Measurements from ENCODE around the gene PTPN4. TPM values are rescaled to one million over a fixed set of nuclear protein-coding genes. Genes with fewer than 3 reads are reported as not detected.

Gene PTPN4
- total and polyA plus RNA-seq, 2 experiments from 2014 or later = 41.6 to 90.4 TPM

DNA sequence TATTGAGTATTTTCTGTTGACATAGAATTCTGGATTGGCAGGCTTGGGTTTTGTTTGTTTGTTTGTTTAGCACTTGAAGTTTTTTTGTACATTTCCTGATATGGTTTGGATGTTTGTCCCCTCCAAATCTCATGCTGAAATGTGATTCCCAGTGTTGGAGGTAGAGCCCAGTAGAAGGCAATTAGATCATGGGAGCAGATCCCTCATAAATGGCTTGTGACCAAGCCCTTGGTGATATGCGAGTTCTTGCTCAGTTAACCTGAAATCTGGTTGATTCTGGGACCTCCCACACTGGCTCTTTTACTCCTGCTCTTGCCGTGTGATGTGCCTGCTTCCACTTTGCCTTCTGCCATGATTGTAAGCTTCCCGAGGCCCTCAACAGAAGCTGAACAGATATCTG lies 98.0 kb downstream of the PTPN4 start (continued):
- TF ChIP-seq, protein P1, sequence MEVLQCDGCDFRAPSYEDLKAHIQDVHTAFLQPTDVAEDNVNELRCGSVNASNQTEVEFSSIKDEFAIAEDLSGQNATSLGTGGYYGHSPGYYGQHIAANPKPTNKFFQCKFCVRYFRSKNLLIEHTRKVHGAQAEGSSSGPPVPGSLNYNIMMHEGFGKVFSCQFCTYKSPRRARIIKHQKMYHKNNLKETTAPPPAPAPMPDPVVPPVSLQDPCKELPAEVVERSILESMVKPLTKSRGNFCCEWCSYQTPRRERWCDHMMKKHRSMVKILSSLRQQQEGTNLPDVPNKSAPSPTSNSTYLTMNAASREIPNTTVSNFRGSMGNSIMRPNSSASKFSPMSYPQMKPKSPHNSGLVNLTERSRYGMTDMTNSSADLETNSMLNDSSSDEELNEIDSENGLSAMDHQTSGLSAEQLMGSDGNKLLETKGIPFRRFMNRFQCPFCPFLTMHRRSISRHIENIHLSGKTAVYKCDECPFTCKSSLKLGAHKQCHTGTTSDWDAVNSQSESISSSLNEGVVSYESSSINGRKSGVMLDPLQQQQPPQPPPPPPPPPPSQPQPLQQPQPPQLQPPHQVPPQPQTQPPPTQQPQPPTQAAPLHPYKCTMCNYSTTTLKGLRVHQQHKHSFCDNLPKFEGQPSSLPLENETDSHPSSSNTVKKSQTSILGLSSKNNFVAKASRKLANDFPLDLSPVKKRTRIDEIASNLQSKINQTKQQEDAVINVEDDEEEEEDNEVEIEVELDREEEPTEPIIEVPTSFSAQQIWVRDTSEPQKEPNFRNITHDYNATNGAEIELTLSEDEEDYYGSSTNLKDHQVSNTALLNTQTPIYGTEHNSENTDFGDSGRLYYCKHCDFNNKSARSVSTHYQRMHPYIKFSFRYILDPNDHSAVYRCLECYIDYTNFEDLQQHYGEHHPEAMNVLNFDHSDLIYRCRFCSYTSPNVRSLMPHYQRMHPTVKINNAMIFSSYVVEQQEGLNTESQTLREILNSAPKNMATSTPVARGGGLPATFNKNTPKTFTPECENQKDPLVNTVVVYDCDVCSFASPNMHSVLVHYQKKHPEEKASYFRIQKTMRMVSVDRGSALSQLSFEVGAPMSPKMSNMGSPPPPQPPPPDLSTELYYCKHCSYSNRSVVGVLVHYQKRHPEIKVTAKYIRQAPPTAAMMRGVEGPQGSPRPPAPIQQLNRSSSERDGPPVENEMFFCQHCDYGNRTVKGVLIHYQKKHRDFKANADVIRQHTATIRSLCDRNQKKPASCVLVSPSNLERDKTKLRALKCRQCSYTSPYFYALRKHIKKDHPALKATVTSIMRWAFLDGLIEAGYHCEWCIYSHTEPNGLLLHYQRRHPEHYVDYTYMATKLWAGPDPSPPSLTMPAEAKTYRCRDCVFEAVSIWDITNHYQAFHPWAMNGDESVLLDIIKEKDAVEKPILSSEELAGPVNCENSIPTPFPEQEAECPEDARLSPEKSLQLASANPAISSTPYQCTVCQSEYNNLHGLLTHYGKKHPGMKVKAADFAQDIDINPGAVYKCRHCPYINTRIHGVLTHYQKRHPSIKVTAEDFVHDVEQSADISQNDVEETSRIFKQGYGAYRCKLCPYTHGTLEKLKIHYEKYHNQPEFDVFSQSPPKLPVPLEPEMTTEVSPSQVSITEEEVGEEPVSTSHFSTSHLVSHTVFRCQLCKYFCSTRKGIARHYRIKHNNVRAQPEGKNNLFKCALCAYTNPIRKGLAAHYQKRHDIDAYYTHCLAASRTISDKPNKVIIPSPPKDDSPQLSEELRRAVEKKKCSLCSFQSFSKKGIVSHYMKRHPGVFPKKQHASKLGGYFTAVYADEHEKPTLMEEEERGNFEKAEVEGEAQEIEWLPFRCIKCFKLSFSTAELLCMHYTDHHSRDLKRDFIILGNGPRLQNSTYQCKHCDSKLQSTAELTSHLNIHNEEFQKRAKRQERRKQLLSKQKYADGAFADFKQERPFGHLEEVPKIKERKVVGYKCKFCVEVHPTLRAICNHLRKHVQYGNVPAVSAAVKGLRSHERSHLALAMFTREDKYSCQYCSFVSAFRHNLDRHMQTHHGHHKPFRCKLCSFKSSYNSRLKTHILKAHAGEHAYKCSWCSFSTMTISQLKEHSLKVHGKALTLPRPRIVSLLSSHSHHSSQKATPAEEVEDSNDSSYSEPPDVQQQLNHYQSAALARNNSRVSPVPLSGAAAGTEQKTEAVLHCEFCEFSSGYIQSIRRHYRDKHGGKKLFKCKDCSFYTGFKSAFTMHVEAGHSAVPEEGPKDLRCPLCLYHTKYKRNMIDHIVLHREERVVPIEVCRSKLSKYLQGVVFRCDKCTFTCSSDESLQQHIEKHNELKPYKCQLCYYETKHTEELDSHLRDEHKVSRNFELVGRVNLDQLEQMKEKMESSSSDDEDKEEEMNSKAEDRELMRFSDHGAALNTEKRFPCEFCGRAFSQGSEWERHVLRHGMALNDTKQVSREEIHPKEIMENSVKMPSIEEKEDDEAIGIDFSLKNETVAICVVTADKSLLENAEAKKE (CRISPR knock-in tag; IDR thresholded peaks at IDR 0.05) = no peak
- TF ChIP-seq POLR2AphosphoS5 (IDR thresholded peaks at IDR 0.05; ENCODE audit: low read depth) (no peak), STAT1 (IDR thresholded peaks at IDR 0.05; ENCODE audit: unreplicated experiment) (no peak)
- TF ChIP-seq, protein P2, sequence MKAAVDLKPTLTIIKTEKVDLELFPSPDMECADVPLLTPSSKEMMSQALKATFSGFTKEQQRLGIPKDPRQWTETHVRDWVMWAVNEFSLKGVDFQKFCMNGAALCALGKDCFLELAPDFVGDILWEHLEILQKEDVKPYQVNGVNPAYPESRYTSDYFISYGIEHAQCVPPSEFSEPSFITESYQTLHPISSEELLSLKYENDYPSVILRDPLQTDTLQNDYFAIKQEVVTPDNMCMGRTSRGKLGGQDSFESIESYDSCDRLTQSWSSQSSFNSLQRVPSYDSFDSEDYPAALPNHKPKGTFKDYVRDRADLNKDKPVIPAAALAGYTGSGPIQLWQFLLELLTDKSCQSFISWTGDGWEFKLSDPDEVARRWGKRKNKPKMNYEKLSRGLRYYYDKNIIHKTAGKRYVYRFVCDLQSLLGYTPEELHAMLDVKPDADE (IDR thresholded peaks at IDR 0.05) = no peak

DNA sequence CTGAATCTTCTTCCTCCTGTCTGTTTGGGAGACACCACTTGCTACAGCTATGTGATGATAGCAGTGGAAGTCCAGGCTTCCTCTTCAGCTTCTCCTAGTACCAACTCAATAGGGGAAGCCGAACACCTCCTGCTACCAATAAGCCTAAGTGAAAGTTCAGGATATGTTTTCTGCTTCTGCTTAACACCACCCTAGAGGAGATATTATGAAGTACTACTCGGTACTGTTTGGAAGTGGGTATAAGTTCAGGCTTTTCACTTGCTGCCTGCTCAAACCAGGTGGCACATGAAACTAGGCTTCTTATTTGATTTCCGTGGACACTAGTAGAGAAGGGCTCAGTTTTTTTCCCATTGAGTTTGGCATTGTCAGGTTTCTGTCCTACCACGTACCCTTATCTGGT lies 99.8 kb downstream of the PTPN4 start:
- ATAC-seq = peak; percentile 46; the same call in 2 of the 3 replicates
- H3K27ac ChIP-seq (ENCODE audit: low read depth) = no peak overlapping the region
- H3K36me3 ChIP-seq (ENCODE audit: insufficient read depth) = no peaks in the 10 kb centered on the region
- H3K27me3 Mint-ChIP-seq (ENCODE audit: insufficient read depth, low read depth, poor library complexity) = no peaks in the 10 kb centered on the region
- peaks cover 1% of the 10 kb centered on the region; the same call in 1 of the 2 replicates for H3K9me2 ChIP-seq (ENCODE audit: insufficient read depth)
- no peaks in the 10 kb centered on the region; the same call in 2 of the 3 replicates for H3K9me3 Mint-ChIP-seq
- peaks cover 12% of the 10 kb centered on the region for H3K36me3 Mint-ChIP-seq (ENCODE audit: low read depth)
- no peak overlapping the region for H3K4me2 ChIP-seq
- no peak overlapping the region for H2AFZ ChIP-seq
- H3K4me1 ChIP-seq (ENCODE audit: insufficient read depth) = peaks cover 23% of the 10 kb centered on the region
- no peaks in the 10 kb centered on the region for H3F3A ChIP-seq (replicated peaks; ENCODE audit: low read depth)
- peaks cover 7% of the 10 kb centered on the region; the same call in 1 of the 2 replicates for H4K20me1 ChIP-seq (replicated peaks; ENCODE audit: insufficient read depth)
- DNase-seq (ENCODE audit: low spot score) = peak; percentile 18
- H3K4me1 Mint-ChIP-seq = peaks cover 53% of the 10 kb centered on the region; the same call in 2 of the 3 replicates
- no peaks in the 10 kb centered on the region for H3K27me3 ChIP-seq (ENCODE audit: insufficient read depth)
- peaks cover 83% of the 10 kb centered on the region for H3K79me2 ChIP-seq (replicated peaks; ENCODE audit: insufficient read depth)
- no peak overlapping the region for H3K27ac Mint-ChIP-seq
- H3K4me3 Mint-ChIP-seq = no peak overlapping the region
- no peak overlapping the region for H3K4me3 ChIP-seq
- TF ChIP-seq POLR2AphosphoS5 (IDR thresholded peaks at IDR 0.05; ENCODE audit: low read depth) = no peak
- TF ChIP-seq, protein P3, sequence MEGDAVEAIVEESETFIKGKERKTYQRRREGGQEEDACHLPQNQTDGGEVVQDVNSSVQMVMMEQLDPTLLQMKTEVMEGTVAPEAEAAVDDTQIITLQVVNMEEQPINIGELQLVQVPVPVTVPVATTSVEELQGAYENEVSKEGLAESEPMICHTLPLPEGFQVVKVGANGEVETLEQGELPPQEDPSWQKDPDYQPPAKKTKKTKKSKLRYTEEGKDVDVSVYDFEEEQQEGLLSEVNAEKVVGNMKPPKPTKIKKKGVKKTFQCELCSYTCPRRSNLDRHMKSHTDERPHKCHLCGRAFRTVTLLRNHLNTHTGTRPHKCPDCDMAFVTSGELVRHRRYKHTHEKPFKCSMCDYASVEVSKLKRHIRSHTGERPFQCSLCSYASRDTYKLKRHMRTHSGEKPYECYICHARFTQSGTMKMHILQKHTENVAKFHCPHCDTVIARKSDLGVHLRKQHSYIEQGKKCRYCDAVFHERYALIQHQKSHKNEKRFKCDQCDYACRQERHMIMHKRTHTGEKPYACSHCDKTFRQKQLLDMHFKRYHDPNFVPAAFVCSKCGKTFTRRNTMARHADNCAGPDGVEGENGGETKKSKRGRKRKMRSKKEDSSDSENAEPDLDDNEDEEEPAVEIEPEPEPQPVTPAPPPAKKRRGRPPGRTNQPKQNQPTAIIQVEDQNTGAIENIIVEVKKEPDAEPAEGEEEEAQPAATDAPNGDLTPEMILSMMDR (conservative IDR thresholded peaks at IDR 0.05; ENCODE audit: low read depth in 2 of 2) = peak in 1 of 2 experiments; percentile 12; a peak in 1 of 4 replicates
- TF ChIP-seq, protein P1 (CRISPR knock-in tag; IDR thresholded peaks at IDR 0.05) = no peak

Data from GM23338 (cell line).